GM18867 (cell line): Measurements from ENCODE around the gene BASP1.
"Not testable (repeated sequence)": the region's sequence is repeated elsewhere in the genome, so short reads cannot be mapped to it uniquely, and the experiment has no call there.

Experiments used
- ATAC-seq: cut with Tn5 transposase; IDR thresholded peaks from one replicate; pipeline ENCODE4 v1.9.1; 2021; ENCODE audit warnings: mild to moderate bottlenecking, moderate library complexity; ENCODE audit not compliant: unreplicated experiment

The BASP1 gene

GRCh38 chr5:17311811-17312210 lies 94.4 kb downstream of the BASP1 start:
- ATAC-seq: not testable (repeated sequence)

GRCh38 chr5:17312358-17312757 lies 94.9 kb downstream of the BASP1 start:
- no peak for ATAC-seq

DNA sequence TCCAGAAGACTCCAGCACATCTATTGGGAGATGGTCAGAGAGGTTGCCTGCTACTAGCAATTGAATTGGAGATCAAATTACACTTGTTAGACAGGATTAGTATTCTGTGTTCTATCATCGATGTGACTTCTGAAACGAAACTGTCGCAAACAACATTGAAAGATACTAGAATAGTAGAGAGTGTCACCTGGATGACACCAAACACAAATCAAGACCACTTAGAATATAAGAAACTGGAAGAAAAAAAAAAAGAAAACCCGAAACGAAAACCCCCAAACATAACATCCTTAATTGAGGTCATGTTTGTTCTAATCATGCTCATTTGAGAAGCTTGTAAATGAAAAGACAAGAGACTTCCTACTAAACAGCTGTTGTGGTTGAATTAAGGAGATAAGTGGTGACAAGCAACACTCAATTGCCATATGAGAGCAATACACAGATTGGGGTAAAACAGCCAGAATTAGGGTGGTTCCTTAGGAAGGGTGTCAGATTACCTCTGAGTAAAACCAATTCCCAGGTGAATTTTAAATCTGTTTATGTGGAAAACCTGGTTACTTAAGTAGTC lies 97.6 kb downstream of the BASP1 start:
- peak; percentile 15 for ATAC-seq

DNA sequence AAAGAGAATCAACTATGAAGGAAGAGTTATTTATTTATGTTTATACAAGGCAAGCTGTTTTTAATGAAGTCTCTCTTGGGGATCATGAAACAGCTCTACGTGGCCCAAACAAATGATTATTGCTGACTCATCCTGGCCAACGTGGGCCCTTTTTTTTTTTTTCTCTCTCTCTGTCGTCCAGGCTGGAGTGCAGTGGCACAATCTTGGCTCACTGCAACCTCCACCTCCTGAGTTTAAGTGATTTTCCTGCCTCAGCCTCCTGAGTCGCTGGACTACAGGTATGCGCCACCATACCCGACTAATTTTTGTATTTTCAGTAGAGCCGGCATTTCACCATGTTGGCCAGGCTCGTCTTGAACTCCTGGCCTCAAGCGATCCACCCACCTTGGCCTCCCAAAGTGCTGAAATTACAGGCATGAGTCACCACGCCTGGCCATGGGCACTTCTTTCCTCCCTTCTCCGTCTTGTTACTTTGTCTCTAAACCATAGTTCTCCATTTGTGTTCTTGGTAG lies 98.3 kb downstream of the BASP1 start:
- no peak for ATAC-seq

DNA sequence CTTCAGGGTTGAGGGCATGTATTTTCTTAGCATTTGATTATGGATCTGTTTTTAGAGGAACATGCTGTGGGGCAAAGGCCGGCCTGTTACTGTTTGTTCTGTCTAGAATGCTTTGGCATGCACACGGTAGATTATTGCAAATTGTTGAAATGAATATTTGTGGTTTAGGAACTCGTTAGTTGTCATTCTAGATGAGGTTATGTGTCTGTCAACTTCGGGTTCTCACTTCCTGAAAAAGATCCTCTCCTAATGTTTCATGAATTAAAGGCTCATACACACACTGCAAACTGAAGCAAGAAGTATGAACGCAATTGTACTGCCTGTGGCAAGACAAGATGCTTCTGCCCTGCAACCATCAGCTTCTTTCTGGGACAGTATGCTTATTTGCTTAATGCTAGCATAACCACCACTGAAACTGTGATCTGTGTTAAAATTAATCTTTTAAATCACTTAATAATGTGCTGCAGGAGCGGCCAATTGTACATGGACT lies 99.6 kb downstream of the BASP1 start:
- peak; percentile 81 for ATAC-seq

DNA sequence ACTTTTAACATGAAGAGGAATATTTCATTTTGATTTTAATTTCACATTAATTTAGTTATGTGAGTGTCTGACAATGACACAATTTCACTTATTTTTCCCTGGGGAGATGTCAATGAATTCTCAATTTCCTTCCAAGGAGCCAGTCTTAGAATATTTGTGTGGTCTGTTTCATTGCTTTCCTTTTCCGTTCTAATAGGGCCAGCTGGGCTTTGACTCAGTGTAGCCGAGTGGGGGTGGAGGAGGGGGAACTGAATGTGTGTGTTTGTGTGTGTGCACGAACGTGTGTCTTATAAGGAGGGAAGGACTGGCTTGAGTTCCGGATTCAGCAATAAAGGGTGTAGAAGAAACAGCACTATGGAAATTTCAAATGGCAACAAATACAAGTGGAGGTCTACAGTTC lies 100.0 kb downstream of the BASP1 start:
- ATAC-seq: peak; percentile 35

DNA sequence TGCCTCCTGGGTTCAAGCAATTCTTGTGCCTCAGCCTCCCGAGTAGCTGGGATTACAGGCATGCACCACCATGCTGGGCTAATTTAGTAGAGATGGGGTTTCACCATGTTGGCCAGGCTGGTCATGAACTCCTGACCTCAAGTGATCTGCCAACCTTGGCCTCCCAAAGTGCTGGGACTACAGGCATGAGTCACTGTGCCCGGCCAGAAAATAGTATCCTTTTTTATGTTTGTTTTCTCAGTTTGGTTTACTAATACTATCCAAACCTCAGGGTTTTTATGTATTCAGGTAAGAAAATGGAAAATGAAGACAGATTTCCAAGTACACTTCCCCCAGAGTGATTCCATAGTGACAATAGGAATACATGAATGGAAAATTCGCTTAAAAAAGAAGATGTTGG lies 101.7 kb downstream of the BASP1 start:
- ATAC-seq: not testable (repeated sequence)

DNA sequence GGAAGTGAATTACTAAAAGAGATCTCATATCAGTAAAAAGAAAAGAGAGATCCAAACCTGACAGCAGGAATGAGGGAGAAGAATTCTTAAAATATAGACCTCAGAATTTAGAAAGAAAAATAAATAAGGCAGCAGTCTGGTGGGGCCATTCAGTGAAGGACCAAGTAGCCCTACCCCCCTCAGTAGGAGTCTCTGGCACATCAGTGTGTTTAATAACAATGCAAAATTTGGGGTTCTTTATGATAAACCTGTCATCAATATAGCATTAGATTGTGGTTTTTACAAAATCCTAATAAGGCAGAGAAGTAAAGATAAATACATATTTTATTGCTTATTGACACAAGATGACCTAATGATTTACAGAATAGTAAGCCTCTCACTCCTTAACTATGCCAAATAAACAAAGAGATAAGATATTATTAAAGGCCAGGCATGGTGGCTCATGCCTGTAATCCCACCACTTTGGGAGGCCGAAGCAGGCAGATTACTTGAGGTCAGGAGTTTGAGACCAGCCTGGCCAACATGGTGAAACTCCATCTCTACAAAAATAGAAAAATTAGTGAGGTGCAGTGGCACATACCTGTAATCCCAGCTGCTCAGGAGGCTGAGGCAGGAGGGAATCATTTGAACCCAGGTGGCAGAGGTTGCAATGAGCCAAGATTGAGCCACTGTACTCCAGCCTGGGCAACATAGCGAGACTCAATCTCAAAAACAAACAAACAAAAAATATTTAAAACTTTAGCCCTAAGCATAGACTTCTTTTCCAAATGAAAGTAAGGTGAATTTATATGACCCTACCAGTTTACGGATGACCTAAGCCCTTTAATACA lies 108.6 kb downstream of the BASP1 start:
- ATAC-seq: no peak
